ENCODE measurements around the gene OBP2B. TPM values are rescaled to one million over a fixed set of nuclear protein-coding genes. Genes with fewer than 3 reads are reported as not detected.

OBP2B gene
- total and polyA plus RNA-seq, 2 experiments from 2014 or later = not detected

- no peak for TF ChIP-seq ETS1 (IDR thresholded peaks at IDR 0.05)
Observed at GRCh38 chr9:133180953-133181352, 28.1 kb downstream of the OBP2B start (continued).

GRCh38 chr9:133173056-133173455 lies 36.0 kb downstream of the OBP2B start:
- Histone ChIP-seq H3K9me2 (ENCODE audit: insufficient read depth) (no peaks in the 10 kb centered on the region), H3K27ac (ENCODE audit: low read depth) (no peak overlapping the region), H3K4me3 (no peak overlapping the region), H3K36me3 (ENCODE audit: insufficient read depth) (no peaks in the 10 kb centered on the region), H3F3A (replicated peaks; ENCODE audit: low read depth) (no peaks in the 10 kb centered on the region), H4K20me1 (replicated peaks; ENCODE audit: insufficient read depth) (no peaks in the 10 kb centered on the region), H3K4me2 (no peak overlapping the region), H3K4me1 (ENCODE audit: insufficient read depth) (no peaks in the 10 kb centered on the region), H2AFZ (no peak overlapping the region), H3K27me3 (ENCODE audit: insufficient read depth) (no peaks in the 10 kb centered on the region), H3K79me2 (replicated peaks; ENCODE audit: insufficient read depth) (no peaks in the 10 kb centered on the region)
- no peak for ATAC-seq
- Mint-ChIP-seq H3K9me3 (no peaks in the 10 kb centered on the region), H3K36me3 (ENCODE audit: low read depth) (no peaks in the 10 kb centered on the region), H3K4me3 (no peak overlapping the region), H3K4me1 (0 out of 3 replicates have a peak, but pooled peaks cover 4% of the 10 kb centered on the region), H3K27me3 (ENCODE audit: insufficient read depth, low read depth, poor library complexity) (peaks cover 17% of the 10 kb centered on the region), H3K27ac (no peak overlapping the region)
- TF ChIP-seq ETS1 (IDR thresholded peaks at IDR 0.05) (no peak), EZH2phosphoT487 (IDR thresholded peaks at IDR 0.05; ENCODE audit: unreplicated experiment) (no peak), JUNB (IDR thresholded peaks at IDR 0.05; ENCODE audit: unreplicated experiment) (no peak), REST (IDR thresholded peaks at IDR 0.05; ENCODE audit: unreplicated experiment) (no peak), ZNF114 (CRISPR knock-in tag; IDR thresholded peaks at IDR 0.05) (no peak)
- DNase-seq (ENCODE audit: low spot score) = no peak

DNA sequence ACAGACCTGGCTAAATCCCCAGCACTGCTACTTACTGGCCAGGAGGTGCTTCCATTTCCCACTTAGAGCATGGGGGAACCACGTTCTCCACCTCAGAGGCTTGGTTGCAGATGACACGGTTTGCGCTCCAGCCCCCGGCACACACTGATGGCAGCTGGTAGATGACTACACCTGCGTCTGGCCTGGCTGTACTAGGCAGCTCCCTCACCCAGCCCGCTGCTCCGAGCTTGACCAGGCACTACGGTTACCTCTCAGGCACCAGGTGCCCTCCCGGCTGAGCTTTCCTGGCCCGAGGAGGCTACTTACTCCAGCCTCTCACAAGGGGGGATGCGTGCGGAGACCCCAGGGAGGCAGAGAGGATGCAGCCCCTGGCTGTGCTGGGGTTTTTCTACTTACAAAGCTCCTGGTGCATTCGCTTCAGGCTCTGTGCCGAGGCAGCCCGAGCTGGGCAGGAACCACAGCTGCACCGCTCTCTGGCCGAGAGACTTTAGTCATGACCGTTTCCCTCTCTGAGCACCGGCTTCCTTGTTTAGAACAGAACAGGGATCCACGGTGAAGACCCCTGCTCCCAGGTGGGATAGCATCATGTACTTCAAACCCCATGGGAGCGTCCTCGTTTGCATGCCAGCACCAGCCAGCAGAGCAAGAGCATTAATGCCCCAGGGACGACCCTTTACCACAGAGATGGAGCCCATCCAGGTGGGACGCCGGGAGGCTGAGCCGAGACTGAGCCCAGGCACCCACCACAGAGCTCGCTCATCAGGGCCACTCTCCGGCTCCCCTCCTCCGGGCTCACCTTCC lies 37.7 kb downstream of the OBP2B start:
- no peaks in the 10 kb centered on the region for H3K79me2 ChIP-seq (replicated peaks; ENCODE audit: insufficient read depth)
- DNase-seq (ENCODE audit: low spot score) (no peak), ATAC-seq (peak; percentile 32; the same call in 2 of the 3 replicates)
- no peaks in the 10 kb centered on the region for H4K20me1 ChIP-seq (replicated peaks; ENCODE audit: insufficient read depth)
- no peaks in the 10 kb centered on the region for H3K36me3 ChIP-seq (ENCODE audit: insufficient read depth)
- H3K9me2 ChIP-seq (ENCODE audit: insufficient read depth) = no peaks in the 10 kb centered on the region
- Mint-ChIP-seq H3K4me1 (0 out of 3 replicates have a peak, but pooled peaks cover 4% of the 10 kb centered on the region), H3K27me3 (ENCODE audit: insufficient read depth, low read depth, poor library complexity) (peaks cover 14% of the 10 kb centered on the region), H3K9me3 (no peaks in the 10 kb centered on the region), H3K4me3 (no peak overlapping the region), H3K36me3 (ENCODE audit: low read depth) (no peaks in the 10 kb centered on the region), H3K27ac (no peak overlapping the region)
- H3K4me3 ChIP-seq = no peak overlapping the region
- H3F3A ChIP-seq (replicated peaks; ENCODE audit: low read depth) = no peaks in the 10 kb centered on the region
- H3K4me2 ChIP-seq = no peak overlapping the region
- no peak overlapping the region for H2AFZ ChIP-seq
- no peaks in the 10 kb centered on the region for H3K4me1 ChIP-seq (ENCODE audit: insufficient read depth)
- no peak overlapping the region for H3K27ac ChIP-seq (ENCODE audit: low read depth)
- no peaks in the 10 kb centered on the region for H3K27me3 ChIP-seq (ENCODE audit: insufficient read depth)
- no peak for TF ChIP-seq ZNF331 (CRISPR knock-in tag; IDR thresholded peaks at IDR 0.05; ENCODE audit: low read depth)
- TF ChIP-seq ZNF114 (CRISPR knock-in tag; IDR thresholded peaks at IDR 0.05) = no peak
- TF ChIP-seq STAT1 (IDR thresholded peaks at IDR 0.05; ENCODE audit: unreplicated experiment) = no peak
- TF ChIP-seq NANOG (IDR thresholded peaks at IDR 0.05; ENCODE audit: borderline replicate concordance) = no peak
- TF ChIP-seq JUNB (IDR thresholded peaks at IDR 0.05; ENCODE audit: unreplicated experiment) = no peak
- no peak for TF ChIP-seq ETS1 (IDR thresholded peaks at IDR 0.05)
- TF ChIP-seq, protein P1, sequence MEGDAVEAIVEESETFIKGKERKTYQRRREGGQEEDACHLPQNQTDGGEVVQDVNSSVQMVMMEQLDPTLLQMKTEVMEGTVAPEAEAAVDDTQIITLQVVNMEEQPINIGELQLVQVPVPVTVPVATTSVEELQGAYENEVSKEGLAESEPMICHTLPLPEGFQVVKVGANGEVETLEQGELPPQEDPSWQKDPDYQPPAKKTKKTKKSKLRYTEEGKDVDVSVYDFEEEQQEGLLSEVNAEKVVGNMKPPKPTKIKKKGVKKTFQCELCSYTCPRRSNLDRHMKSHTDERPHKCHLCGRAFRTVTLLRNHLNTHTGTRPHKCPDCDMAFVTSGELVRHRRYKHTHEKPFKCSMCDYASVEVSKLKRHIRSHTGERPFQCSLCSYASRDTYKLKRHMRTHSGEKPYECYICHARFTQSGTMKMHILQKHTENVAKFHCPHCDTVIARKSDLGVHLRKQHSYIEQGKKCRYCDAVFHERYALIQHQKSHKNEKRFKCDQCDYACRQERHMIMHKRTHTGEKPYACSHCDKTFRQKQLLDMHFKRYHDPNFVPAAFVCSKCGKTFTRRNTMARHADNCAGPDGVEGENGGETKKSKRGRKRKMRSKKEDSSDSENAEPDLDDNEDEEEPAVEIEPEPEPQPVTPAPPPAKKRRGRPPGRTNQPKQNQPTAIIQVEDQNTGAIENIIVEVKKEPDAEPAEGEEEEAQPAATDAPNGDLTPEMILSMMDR (conservative IDR thresholded peaks at IDR 0.05; ENCODE audit: low read depth in 2 of 2) = no peak
- no peak for TF ChIP-seq EZH2phosphoT487 (IDR thresholded peaks at IDR 0.05; ENCODE audit: unreplicated experiment)
- TF ChIP-seq POLR2AphosphoS5 (IDR thresholded peaks at IDR 0.05; ENCODE audit: low read depth) = no peak
- TF ChIP-seq CREB1 (CRISPR knock-in tag; IDR thresholded peaks at IDR 0.05; ENCODE audit: low read depth) = no peak

All from GM23338 (cell line).